ENCODE measurements around the gene CFAP47.
"Not testable (repeated sequence)": the region's sequence is repeated elsewhere in the genome, so short reads cannot be mapped to it uniquely, and the experiment has no call there.

Gene CFAP47

GRCh38 chrX:35919536-35920309, at the start of gene CFAP47:
CFAP47 (plus strand) TSS chrX:35919734; CDS start chrX:35919800, 66 bp downstream.
- DNase-seq: peak; percentile 54

GRCh38 chrX:35880601-35881000, 38.9 kb upstream of the CFAP47 start:
- no peak for DNase-seq

GRCh38 chrX:35886135-35886534, 33.4 kb upstream of the CFAP47 start:
- no peak for DNase-seq

- DNase-seq: peak; percentile 27
Observed at GRCh38 chrX:35890699-35891098, 28.8 kb upstream of the CFAP47 start.

- DNase-seq: not testable (repeated sequence)
Observed at GRCh38 chrX:35986816-35987215, 67.3 kb downstream of the CFAP47 start.

- DNase-seq: no peak
Observed at GRCh38 chrX:36007207-36007606, 87.7 kb downstream of the CFAP47 start.

- no peak for DNase-seq
Observed at GRCh38 chrX:36019125-36019524, 99.6 kb downstream of the CFAP47 start.

GRCh38 chrX:36035550-36035949, 116.0 kb downstream of the CFAP47 start:
- no peak for DNase-seq

- no peak for DNase-seq
Observed at GRCh38 chrX:36062778-36063177, 143.2 kb downstream of the CFAP47 start.

GRCh38 chrX:36071061-36071460, 151.5 kb downstream of the CFAP47 start:
- DNase-seq: no peak

- DNase-seq: not testable (repeated sequence)
Observed at GRCh38 chrX:36075009-36075408, 155.5 kb downstream of the CFAP47 start.

- DNase-seq: no peak
Observed at GRCh38 chrX:36083256-36083655, 163.7 kb downstream of the CFAP47 start.

GRCh38 chrX:36087366-36087765, 167.8 kb downstream of the CFAP47 start:
- no peak for DNase-seq

GRCh38 chrX:36088939-36089338, 169.4 kb downstream of the CFAP47 start:
- DNase-seq: not testable (repeated sequence)

GRCh38 chrX:36102425-36102824, 182.9 kb downstream of the CFAP47 start:
- no peak for DNase-seq

GRCh38 chrX:36116222-36116621, 196.7 kb downstream of the CFAP47 start:
- DNase-seq: no peak

GRCh38 chrX:36159254-36159653, 239.7 kb downstream of the CFAP47 start:
- DNase-seq: no peak

GRCh38 chrX:36160081-36160480, 240.5 kb downstream of the CFAP47 start:
- DNase-seq: no peak

GRCh38 chrX:36198575-36198974, 279.0 kb downstream of the CFAP47 start:
- no peak for DNase-seq

GRCh38 chrX:36199928-36200327, 280.4 kb downstream of the CFAP47 start:
- DNase-seq: no peak

- DNase-seq: peak; percentile 62
Observed at GRCh38 chrX:36214924-36215323, 295.4 kb downstream of the CFAP47 start.

GRCh38 chrX:36218801-36219200, 299.3 kb downstream of the CFAP47 start:
- no peak for DNase-seq

- not testable (repeated sequence) for DNase-seq
Observed at GRCh38 chrX:36234840-36235528, 315.4 kb downstream of the CFAP47 start.

GRCh38 chrX:36241397-36241796, 321.9 kb downstream of the CFAP47 start:
- DNase-seq: no peak
